WI38 (cell line): ENCODE results near the gene MMP20.

Source experiments
- H3K4me3 ChIP-seq: 2 replicates; pipeline ENCODE4 v1.5.1; 2011; ENCODE audit warnings: low read depth, mild to moderate bottlenecking, control low read depth, low read length
- CTCF ChIP-seq: IDR thresholded peaks from 2 replicates; pipeline ENCODE4 v1.5.1; 2012; ENCODE audit warnings: low read depth, mild to moderate bottlenecking, control low read depth, low read length

MMP20 gene

DNA sequence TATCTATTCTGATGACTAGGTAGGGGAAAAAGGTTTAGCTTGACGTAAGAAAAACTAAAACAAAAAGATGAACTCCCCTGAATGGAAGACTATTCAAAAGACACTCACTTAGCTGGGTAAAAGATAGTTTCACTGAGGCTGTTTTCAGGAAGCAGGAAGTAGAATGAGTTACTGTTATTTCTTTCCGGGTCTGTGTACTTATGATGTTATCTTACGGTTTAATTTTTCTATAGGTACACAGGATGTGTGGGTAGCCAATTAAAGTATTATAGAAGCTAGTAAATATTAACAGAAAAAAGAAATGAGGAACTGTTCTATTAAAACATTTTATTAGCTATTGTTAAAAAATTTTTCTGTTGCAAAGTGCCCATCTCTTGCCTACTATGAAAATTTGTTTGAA lies 48.8 kb downstream of the MMP20 start:
- no peak overlapping the region for H3K4me3 ChIP-seq
- no peak for TF ChIP-seq CTCF

GRCh38 chr11:102575012-102575411 lies 50.1 kb downstream of the MMP20 start:
- no peak for TF ChIP-seq CTCF
- no peak overlapping the region for H3K4me3 ChIP-seq

- H3K4me3 ChIP-seq, result no peak overlapping the region
- no peak for TF ChIP-seq CTCF
These were observed 51.3 kb downstream of the MMP20 start for GRCh38 chr11:102573851-102574250.

DNA sequence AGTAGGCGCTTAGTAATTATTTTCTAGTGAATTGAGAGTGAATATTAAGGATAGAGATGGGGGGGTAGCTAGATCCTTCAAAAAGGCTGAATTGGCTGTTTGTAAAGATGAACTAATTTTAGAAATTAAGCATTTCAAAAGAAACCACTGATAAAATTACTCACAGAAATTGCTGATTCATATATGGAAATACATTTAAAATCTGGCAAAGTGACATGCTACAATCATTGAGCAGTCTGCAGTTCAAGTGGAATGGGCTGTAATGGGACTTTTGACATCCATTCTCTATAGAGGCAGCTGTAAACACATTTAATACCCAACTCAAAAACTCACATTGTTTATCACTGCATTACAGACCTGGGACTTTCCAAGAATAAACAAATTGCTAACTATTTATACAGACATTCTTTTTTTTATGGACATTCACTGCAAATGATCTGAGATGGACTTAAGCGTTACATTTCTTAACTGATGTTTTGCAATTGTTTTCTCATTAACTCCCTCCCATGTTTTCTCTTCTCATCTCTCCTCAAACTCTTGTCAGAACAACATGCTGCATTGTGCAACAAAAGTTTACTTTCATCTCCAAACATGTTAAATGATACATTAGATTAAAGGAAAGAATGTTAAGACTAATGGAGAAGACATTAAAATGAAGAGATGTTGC lies 52.4 kb downstream of the MMP20 start:
- no peak for TF ChIP-seq CTCF
- no peak overlapping the region for H3K4me3 ChIP-seq

GRCh38 chr11:102568851-102569250 lies 56.3 kb downstream of the MMP20 start:
- H3K4me3 ChIP-seq, result no peak overlapping the region
- TF ChIP-seq CTCF, result no peak

GRCh38 chr11:102566112-102566511 lies 59.0 kb downstream of the MMP20 start:
- TF ChIP-seq CTCF, result no peak

GRCh38 chr11:102564110-102564509 lies 61.0 kb downstream of the MMP20 start:
- TF ChIP-seq CTCF, result no peak
- no peak overlapping the region for H3K4me3 ChIP-seq

More at GRCh38 chr11:102566112-102566511, 59.0 kb downstream of the MMP20 start:
- no peak overlapping the region for H3K4me3 ChIP-seq
